Caco-2 (cell line): Measurements from ENCODE around the gene SPINK14. TPM values are rescaled to one million over a fixed set of nuclear protein-coding genes. Genes with fewer than 3 reads are reported as not detected.

Experiments
- BruUV-seq: library from RNA; stranded (reverse); fragments of 400-500 nt; replicated peaks from 2 replicates; lab custom pipeline; 2021; lab: Mats Ljungman, UMichigan
- CTCF ChIA-PET: fragments of 300-600 bp; sonication (Branson Sonifier 250); formaldehyde crosslinking; loops from one replicate; lab custom pipeline; 2022; ENCODE audit warnings: antibody characterized with exemption; lab: Charles Lee
- POLR2A ChIA-PET: fragments of 300-600 bp; sonication (Branson Sonifier 250); formaldehyde crosslinking; loops from one replicate; lab custom pipeline; 2022; ENCODE audit warnings: antibody characterized with exemption; lab: Charles Lee
- DNase-seq, 2 experiments: peaks; one replicate each; pipeline versions ENCODE4 v3.0.0 to v3.0.0-alpha.2; 2020 to 2022
- H3K27me3 ChIP-seq: replicated peaks from 2 replicates; pipeline ENCODE4 v1.6.0; 2011; ENCODE audit warnings: low read length; ENCODE audit not compliant: control insufficient read depth, insufficient read depth
- H3K36me3 ChIP-seq: 2 replicates; pipeline ENCODE4 v1.5.1; 2011; ENCODE audit warnings: low read length; ENCODE audit not compliant: control insufficient read depth, insufficient read depth
- H3K4me1 ChIP-seq: fragments of 250-450 bp; sonication (Bioruptor Pico); 2 replicates; pipeline ENCODE4 v1.5.1; 2020; ENCODE audit warnings: mild to moderate bottlenecking
- H3K4me3 ChIP-seq: 2 replicates; pipeline ENCODE4 v1.5.1; 2011; ENCODE audit warnings: low read depth, mild to moderate bottlenecking, control low read depth, low read length
- H3K9me3 ChIP-seq: fragments of 250-450 bp; sonication (Bioruptor Pico); 2 replicates; pipeline ENCODE4 v1.5.1; 2020; ENCODE audit warnings: mild to moderate bottlenecking, moderate library complexity
- H3K27ac Mint-ChIP-seq: one replicate; pipeline ENCODE4 v1.8.0; 2022; ENCODE audit warnings: mixed read lengths; ENCODE audit not compliant: unreplicated experiment
- H3K27me3 Mint-ChIP-seq: one replicate; pipeline ENCODE4 v1.8.0; 2022; ENCODE audit warnings: mixed read lengths; ENCODE audit not compliant: insufficient read depth, unreplicated experiment
- H3K36me3 Mint-ChIP-seq: one replicate; pipeline ENCODE4 v1.8.0; 2022; ENCODE audit warnings: mild to moderate bottlenecking, mixed read lengths; ENCODE audit not compliant: insufficient read depth, unreplicated experiment
- H3K4me1 Mint-ChIP-seq: one replicate; pipeline ENCODE4 v1.8.0; 2022; ENCODE audit warnings: low read depth, mixed read lengths; ENCODE audit not compliant: unreplicated experiment
- H3K4me3 Mint-ChIP-seq: one replicate; pipeline ENCODE4 v1.8.0; 2022; ENCODE audit warnings: mild to moderate bottlenecking, moderate library complexity, mixed read lengths; ENCODE audit not compliant: unreplicated experiment
- H3K9me3 Mint-ChIP-seq: one replicate; pipeline ENCODE4 v1.8.0; 2022; ENCODE audit warnings: mixed read lengths; ENCODE audit not compliant: unreplicated experiment
- intact Hi-C: fragments of 100-400 bp; cut with micrococcal nuclease; formaldehyde crosslinking; loops from one replicate; pipeline ENCODE4 v1.10.0; 2022; ENCODE audit not compliant: unreplicated experiment
- total RNA-seq: library from RNA; stranded (reverse); gene quantifications from 2 replicates; pipeline ENCODE4 v1.2.3, GENCODE V29; 2022
- TF ChIP-seq, protein P1 (sequence below), 2 experiments: fragments of 200-600 bp in 1 of 2; IDR thresholded peaks; 1 replicate in 1 of 2; 2 replicates in 1 of 2; pipeline versions ENCODE4 v1.5.1 to v1.8.0; 2011 to 2022; ENCODE audit warnings: antibody characterized with exemption in 1 of 2, control low read depth in 1 of 2, inconsistent platforms in 1 of 2, low read depth in 1 of 2, low read length in 1 of 2, mild to moderate bottlenecking in 1 of 2, moderate library complexity in 1 of 2; ENCODE audit not compliant: insufficient read depth in 1 of 2, severe bottlenecking in 1 of 2, unreplicated experiment in 1 of 2

Gene SPINK14
- total RNA-seq, 1 experiment from 2014 or later, result not detected

DNA sequence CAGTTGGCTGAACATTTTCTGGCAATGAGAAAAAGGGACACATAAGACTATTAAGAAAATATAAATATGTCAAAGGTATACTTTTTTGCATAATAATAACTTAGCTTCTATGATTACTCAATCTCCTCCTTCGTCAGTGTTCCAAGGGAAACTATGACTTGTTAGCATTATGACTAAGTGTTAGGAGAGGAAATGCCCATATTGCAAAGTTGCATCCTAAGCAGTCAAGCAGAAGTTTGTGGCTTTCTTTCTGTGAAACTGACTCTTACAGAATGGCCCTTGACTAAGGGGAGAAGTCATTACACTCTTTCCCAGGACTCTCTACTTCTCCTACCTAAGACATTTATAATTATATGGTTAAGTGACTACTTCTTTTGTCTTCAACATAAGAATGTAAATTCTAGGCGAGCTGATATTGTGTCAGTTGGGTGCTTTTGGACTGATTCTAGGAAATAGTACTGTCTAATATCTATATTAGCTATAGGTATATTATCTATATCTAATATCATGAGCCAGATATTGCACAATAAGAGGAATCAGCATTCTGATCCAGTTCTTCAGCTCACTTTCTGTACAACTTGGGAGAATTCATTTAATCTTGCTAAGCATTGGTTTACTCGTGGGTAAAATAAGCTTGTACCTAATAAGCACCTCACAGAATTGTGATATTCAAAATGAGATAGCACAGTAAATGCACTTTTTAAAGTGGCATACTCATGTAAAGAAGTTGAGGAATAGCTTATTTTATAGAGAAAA is 18.1 kb downstream of the SPINK14 start:
- Mint-ChIP-seq H3K27ac (no peak overlapping the region), H3K36me3 (no peaks in the 10 kb centered on the region), H3K9me3 (no peaks in the 10 kb centered on the region), H3K4me1 (peaks cover 8% of the 10 kb centered on the region), H3K27me3 (peaks cover 4% of the 10 kb centered on the region), H3K4me3 (no peak overlapping the region)
- H3K9me3 ChIP-seq, result no peaks in the 10 kb centered on the region
- BruUV-seq, result no TSS peak
- intact Hi-C loops, result loop anchor here (10.0 kb wide), 1 partner anchor 258 kb away; no protein-coding TSS in a partner anchor
- CTCF ChIA-PET, result interaction anchor here (0.6 kb wide), 1 partner anchor 458 kb away, joined by 6 read pairs; no protein-coding TSS in a partner anchor
- TF ChIP-seq, protein P1, sequence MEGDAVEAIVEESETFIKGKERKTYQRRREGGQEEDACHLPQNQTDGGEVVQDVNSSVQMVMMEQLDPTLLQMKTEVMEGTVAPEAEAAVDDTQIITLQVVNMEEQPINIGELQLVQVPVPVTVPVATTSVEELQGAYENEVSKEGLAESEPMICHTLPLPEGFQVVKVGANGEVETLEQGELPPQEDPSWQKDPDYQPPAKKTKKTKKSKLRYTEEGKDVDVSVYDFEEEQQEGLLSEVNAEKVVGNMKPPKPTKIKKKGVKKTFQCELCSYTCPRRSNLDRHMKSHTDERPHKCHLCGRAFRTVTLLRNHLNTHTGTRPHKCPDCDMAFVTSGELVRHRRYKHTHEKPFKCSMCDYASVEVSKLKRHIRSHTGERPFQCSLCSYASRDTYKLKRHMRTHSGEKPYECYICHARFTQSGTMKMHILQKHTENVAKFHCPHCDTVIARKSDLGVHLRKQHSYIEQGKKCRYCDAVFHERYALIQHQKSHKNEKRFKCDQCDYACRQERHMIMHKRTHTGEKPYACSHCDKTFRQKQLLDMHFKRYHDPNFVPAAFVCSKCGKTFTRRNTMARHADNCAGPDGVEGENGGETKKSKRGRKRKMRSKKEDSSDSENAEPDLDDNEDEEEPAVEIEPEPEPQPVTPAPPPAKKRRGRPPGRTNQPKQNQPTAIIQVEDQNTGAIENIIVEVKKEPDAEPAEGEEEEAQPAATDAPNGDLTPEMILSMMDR (IDR thresholded peaks at IDR 0.05; ENCODE audit: insufficient read depth in 1 of 2, low read depth in 1 of 2, low read length in 1 of 2, severe bottlenecking in 1 of 2, unreplicated experiment in 1 of 2), result no peak
- no peaks in the 10 kb centered on the region for H3K27me3 ChIP-seq
- no peak for DNase-seq
- H3K36me3 ChIP-seq, result no peaks in the 10 kb centered on the region
- POLR2A ChIA-PET, result interaction anchor here (0.5 kb wide), 1 partner anchor 889 kb away, joined by 9 read pairs; no protein-coding TSS in a partner anchor
- no peaks in the 10 kb centered on the region for H3K4me1 ChIP-seq
- H3K4me3 ChIP-seq, result no peak overlapping the region

DNA sequence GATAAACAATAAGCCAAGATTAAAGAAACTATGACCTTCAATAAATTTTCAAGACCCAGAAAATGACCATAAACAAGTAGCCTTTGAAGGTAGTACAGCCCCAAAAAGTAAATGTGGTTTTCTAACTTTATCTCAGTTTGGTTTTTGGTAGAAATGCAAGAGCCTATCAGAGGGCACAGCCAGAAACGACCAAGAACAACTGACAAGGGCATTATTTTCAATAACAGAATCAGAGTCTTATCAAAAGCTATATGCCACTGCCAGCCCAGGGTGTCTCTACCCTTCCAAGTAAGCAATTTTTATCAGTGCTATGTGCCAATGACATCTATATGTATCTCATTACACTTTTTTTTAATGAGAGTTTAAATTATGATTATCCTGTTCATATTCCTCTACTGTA is 22.7 kb downstream of the SPINK14 start:
- H3K27ac Mint-ChIP-seq, result no peak overlapping the region
- no peaks in the 10 kb centered on the region for H3K27me3 ChIP-seq
- POLR2A ChIA-PET, result no interaction called here
- no peak overlapping the region for H3K4me3 Mint-ChIP-seq
- TF ChIP-seq, protein P1 (IDR thresholded peaks at IDR 0.05; ENCODE audit: insufficient read depth in 1 of 2, low read depth in 1 of 2, low read length in 1 of 2, severe bottlenecking in 1 of 2, unreplicated experiment in 1 of 2), result no peak
- H3K27me3 Mint-ChIP-seq, result peaks cover 4% of the 10 kb centered on the region
- H3K4me1 ChIP-seq, result no peaks in the 10 kb centered on the region
- no peaks in the 10 kb centered on the region for H3K36me3 Mint-ChIP-seq
- H3K36me3 ChIP-seq, result no peaks in the 10 kb centered on the region
- no peaks in the 10 kb centered on the region for H3K9me3 Mint-ChIP-seq
- CTCF ChIA-PET, result no interaction called here
- H3K4me3 ChIP-seq, result no peak overlapping the region
- intact Hi-C loops, result no loop called here
- H3K9me3 ChIP-seq, result no peaks in the 10 kb centered on the region
- no TSS peak for BruUV-seq
- no peaks in the 10 kb centered on the region for H3K4me1 Mint-ChIP-seq
- DNase-seq, result no peak

DNA sequence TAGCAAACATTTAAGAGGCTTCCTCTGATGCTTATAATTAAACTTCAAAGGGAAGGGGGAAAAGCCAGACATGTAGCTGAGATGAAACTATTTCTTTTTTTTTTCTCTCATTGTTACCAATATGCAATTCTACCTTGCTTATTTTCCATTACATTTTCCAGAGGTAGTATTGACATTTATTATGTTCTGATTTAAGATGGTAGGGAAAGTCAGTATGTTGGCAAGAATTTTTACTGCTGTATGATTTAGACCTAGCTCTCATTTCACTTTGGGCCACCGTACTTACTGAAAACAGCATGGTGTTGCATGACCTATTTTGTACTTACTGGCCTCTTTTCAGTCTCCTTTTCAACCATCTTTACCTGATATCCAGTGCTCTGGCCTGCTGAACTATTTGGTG is 24.9 kb downstream of the SPINK14 start:
- no TSS peak for BruUV-seq
- no peaks in the 10 kb centered on the region for H3K4me1 ChIP-seq
- DNase-seq, result no peak

More for the DNA sequence above, 24.9 kb downstream of the SPINK14 start:
- ChIA-PET CTCF (no interaction called here), POLR2A (no interaction called here)
- intact Hi-C loops, result no loop called here
- no peak overlapping the region for H3K27ac Mint-ChIP-seq
- no peaks in the 10 kb centered on the region for H3K4me1 Mint-ChIP-seq
- H3K36me3 Mint-ChIP-seq, result no peaks in the 10 kb centered on the region
- no peaks in the 10 kb centered on the region for H3K36me3 ChIP-seq
- TF ChIP-seq, protein P1 (IDR thresholded peaks at IDR 0.05; ENCODE audit: insufficient read depth in 1 of 2, low read depth in 1 of 2, low read length in 1 of 2, severe bottlenecking in 1 of 2, unreplicated experiment in 1 of 2), result no peak
- no peak overlapping the region for H3K4me3 ChIP-seq
- no peaks in the 10 kb centered on the region for H3K27me3 ChIP-seq
- H3K27me3 Mint-ChIP-seq, result peaks cover 4% of the 10 kb centered on the region
- H3K9me3 ChIP-seq, result no peaks in the 10 kb centered on the region
- no peaks in the 10 kb centered on the region for H3K9me3 Mint-ChIP-seq
- H3K4me3 Mint-ChIP-seq, result no peak overlapping the region
